Muscle of leg (tissue), 16 donors: ENCODE results near the gene BTBD17. TPM values are rescaled to one million over a fixed set of nuclear protein-coding genes. Genes with fewer than 3 reads are reported as not detected.
"Not testable (repeated sequence)": the region's sequence is repeated elsewhere in the genome, so short reads cannot be mapped to it uniquely, and the experiment has no call there.

ENCODE experiments used
- DNase-seq: peaks from one replicate; pipeline ENCODE4 v3.0.0; 2013
- H3K27ac ChIP-seq: one replicate; pipeline ENCODE4 v1.5.1; 2013; ENCODE audit warnings: mild to moderate bottlenecking, low read length, control low read depth
- H3K27me3 ChIP-seq: one replicate; pipeline ENCODE4 v1.6.1; 2013; ENCODE audit warnings: low read length; ENCODE audit not compliant: control insufficient read depth, insufficient read depth
- H3K36me3 ChIP-seq: one replicate; pipeline ENCODE4 v1.6.1; 2013; ENCODE audit warnings: low read length; ENCODE audit not compliant: control insufficient read depth, insufficient read depth
- H3K4me1 ChIP-seq: one replicate; pipeline ENCODE4 v1.6.1; 2013; ENCODE audit warnings: low read length; ENCODE audit not compliant: control insufficient read depth, insufficient read depth
- H3K4me3 ChIP-seq: one replicate; pipeline ENCODE4 v1.5.1; 2013; ENCODE audit warnings: low read length, control low read depth
- H3K9me3 ChIP-seq: replicated peaks from 2 replicates; pipeline ENCODE4 v1.6.1; 2013; ENCODE audit warnings: low read depth, low read length; ENCODE audit not compliant: control insufficient read depth
- WGBS: methylation state at CpG from one replicate; pipeline ENCODE4 v1.1.5; 2013; ENCODE audit warnings: missing lambda C conversion rate; ENCODE audit not compliant: insufficient coverage; 5-methylcytosine and 5-hydroxymethylcytosine counted together
- long read RNA-seq, 11 donors: transcript quantifications; one replicate each; lab custom pipeline, GENCODE V29; 2026
- polyA plus RNA-seq, 8 donors: library from polyadenylated mRNA; unstranded; fragments of 120-200 nt; gene quantifications; one replicate each; pipeline versions ENCODE4 v1.2.1 to v1.2.3, GENCODE V29; 2013; ENCODE audit warnings: inconsistent platforms in 1 of 8, low replicate concordance in 1 of 8; ENCODE audit not compliant: insufficient read length in 8 of 8, insufficient read depth in 1 of 8
- total RNA-seq: library from RNA; stranded (reverse); fragments of 120-200 nt; gene quantifications from one replicate; pipeline ENCODE4 v1.2.4, GENCODE V29; 2013

The BTBD17 gene, protein sequence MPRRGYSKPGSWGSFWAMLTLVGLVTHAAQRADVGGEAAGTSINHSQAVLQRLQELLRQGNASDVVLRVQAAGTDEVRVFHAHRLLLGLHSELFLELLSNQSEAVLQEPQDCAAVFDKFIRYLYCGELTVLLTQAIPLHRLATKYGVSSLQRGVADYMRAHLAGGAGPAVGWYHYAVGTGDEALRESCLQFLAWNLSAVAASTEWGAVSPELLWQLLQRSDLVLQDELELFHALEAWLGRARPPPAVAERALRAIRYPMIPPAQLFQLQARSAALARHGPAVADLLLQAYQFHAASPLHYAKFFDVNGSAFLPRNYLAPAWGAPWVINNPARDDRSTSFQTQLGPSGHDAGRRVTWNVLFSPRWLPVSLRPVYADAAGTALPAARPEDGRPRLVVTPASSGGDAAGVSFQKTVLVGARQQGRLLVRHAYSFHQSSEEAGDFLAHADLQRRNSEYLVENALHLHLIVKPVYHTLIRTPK
- total RNA-seq (not detected), polyA plus RNA-seq (under 1 TPM in 6 of 8 donors, not detected in 2; 0.06 to 0.28 (median 0.11) TPM)
- long read RNA-seq, donor 1: 0 reads
- long read RNA-seq, donor 2: 0 reads
- long read RNA-seq, donor 3: 0 reads
- long read RNA-seq, donor 4: 0 reads
- long read RNA-seq, donor 5: 0 reads
- long read RNA-seq, donor 6: 0 reads
- long read RNA-seq, donor 7: 0 reads
- long read RNA-seq, donor 8: 0 reads
- long read RNA-seq, donor 9: 0 reads
- long read RNA-seq, donor 10: 0 reads
- long read RNA-seq, donor 11: 0 reads

DNA sequence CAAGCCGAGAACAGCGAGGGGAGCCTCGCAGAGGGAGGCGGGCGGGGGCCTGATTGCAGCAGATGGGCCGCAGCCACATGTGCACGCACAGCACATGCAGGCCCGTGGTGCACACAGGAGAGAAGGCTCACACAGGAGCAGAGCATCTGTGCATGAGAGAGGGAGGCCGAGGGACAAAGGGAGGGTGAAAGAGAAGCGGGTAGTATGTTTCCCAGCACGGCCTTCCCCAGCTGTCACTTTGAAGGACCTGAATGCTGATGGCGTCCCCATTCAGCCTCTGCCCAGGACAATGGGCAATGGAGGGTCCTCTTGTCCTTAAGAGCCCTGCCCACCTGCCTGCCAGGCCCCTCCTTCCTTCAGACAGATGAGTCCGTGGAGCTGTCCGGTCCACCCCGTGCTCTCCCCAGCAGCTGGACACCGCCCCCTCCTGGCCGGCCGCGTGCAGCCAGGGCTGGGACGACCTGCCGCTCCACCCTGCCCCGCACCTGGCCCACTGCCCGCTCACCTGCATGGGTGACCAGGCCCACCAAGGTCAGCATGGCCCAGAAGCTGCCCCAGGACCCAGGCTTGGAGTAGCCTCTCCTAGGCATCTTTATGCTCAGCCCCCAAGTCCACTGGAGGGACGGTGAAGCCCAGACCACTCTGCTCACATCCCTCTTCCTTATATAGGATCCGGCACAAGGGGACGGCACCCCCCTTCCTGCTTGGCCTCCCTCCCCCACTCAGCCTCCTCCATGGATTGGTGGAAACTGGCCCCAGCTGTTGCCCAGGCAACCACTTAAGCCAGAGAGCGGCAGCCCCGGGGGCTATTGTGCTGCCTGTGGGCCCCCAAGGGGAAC is at the start of gene BTBD17:
BTBD17 (minus strand) TSS at position 639 of the 839 bp plus-strand sequence; CDS start at position 590, 49 bp downstream.
- Histone ChIP-seq H3K9me3 (no peaks in the 10 kb centered on the region), H3K27ac (no peak within 1 kb of the TSS), H3K4me3 (no peak within 1 kb of the TSS), H3K36me3 (no peaks in the 10 kb centered on the region), H3K4me1 (peaks cover 31% of the 10 kb centered on the region), H3K27me3 (peaks cover 28% of the 10 kb centered on the region)
- 14% methylated on average over 28 of the region's 28 CpGs for WGBS
- peak; percentile 63 for DNase-seq

DNA sequence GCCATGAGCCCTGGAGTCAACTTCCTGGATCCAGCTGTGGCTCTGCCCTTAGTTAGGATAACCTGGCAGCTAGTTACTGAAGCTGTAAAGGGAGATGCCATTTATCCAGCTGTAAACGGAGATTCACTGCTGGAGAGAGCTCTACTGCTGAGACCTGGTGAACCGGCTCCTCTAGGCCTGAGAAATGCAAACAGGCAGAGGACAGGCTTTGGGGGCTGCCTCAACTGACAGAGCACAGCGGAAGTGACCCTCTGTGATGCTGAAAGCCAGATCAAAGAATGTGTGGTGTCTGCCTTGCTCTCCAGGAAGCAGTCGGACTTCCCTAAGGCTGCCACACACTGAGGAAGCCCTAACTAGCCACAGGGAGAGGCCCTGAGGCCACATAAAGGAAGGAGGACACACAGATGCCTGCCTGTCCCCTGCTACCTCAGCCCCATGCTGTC is 48.4 kb upstream of the BTBD17 start:
- no peak overlapping the region for H3K4me3 ChIP-seq
- DNase-seq: no peak
- no peaks in the 10 kb centered on the region for H3K4me1 ChIP-seq
- WGBS: 62% methylated on average over 4 of the region's 4 CpGs
- no peak overlapping the region for H3K27ac ChIP-seq
- no peaks in the 10 kb centered on the region for H3K36me3 ChIP-seq
- H3K27me3 ChIP-seq: no peaks in the 10 kb centered on the region
- no peaks in the 10 kb centered on the region for H3K9me3 ChIP-seq

DNA sequence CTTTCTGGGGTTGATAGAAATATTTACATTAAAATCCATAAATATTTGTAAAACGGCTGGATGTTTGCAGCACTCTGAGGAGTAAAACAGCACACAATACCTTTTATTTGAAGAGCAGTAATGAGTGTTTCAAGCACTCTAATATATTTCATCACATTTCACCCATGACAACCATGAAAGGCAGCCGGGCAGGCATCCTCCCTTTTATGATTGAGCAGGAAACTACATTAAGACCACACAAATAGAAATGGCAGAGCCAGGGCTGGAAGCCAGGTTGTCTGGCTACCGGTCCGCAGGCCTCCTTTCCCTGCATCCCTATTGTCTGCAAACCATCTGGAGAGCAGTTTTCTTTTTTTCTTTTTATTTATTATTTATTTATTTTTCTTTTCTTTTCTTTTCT is 47.1 kb upstream of the BTBD17 start:
- Histone ChIP-seq H3K27ac (no peak overlapping the region), H3K4me3 (no peak overlapping the region), H3K4me1 (no peaks in the 10 kb centered on the region)

DNA sequence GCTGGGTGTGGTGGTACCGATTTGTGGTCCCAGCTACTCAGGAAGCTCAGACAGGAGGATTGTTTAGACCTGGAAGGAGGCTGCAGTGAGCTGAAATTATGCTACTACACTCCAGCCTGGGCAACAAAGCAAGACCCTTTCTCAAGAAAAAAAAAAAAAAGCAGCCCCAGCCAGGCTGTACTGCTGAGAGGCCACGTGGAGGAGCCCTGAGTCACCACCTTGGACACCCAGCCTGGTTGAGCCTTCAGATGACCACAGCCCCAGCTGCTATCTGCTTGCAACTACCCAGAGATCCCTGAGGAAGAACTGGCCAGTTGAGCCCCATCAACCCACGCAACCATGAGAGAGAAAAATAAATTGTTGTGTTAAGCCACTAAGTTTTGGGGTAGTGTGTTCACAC is 46.6 kb upstream of the BTBD17 start:
- Histone ChIP-seq H3K36me3 (no peaks in the 10 kb centered on the region), H3K9me3 (no peaks in the 10 kb centered on the region), H3K4me3 (no peak overlapping the region), H3K4me1 (peaks cover 4% of the 10 kb centered on the region), H3K27ac (no peak overlapping the region), H3K27me3 (no peaks in the 10 kb centered on the region)
- no peak for DNase-seq
- no CpG with 5 or more reads among the region's 3 CpGs for WGBS

More for the DNA sequence above, 47.1 kb upstream of the BTBD17 start:
- Histone ChIP-seq H3K9me3 (no peaks in the 10 kb centered on the region), H3K36me3 (no peaks in the 10 kb centered on the region), H3K27me3 (no peaks in the 10 kb centered on the region)
- no peak for DNase-seq
- WGBS: 25% methylated on average over 1 of the region's 4 CpGs

DNA sequence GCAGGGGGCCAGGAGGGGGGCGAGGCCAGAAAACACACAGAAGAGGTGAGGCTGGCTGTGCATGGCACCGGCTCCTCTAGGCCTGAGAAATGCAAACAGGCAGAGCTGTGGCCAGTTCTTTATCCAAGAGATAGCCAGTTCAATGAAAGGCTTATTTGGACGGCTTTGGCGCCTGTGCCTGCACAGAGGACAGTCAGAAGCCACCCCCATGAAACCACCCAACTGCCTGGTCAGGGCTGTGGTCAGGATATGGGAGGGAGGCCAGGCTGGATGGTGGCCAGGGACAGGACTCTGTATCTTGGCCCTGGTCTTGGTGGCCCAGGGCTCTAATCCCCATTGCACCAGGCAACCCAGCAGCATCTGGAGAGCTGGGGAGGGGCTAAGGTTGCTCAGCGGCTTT is 45.7 kb upstream of the BTBD17 start:
- Histone ChIP-seq H3K4me3 (no peak overlapping the region), H3K27ac (no peak overlapping the region), H3K4me1 (peaks cover 4% of the 10 kb centered on the region), H3K27me3 (no peaks in the 10 kb centered on the region), H3K36me3 (no peaks in the 10 kb centered on the region), H3K9me3 (no peaks in the 10 kb centered on the region)
- no peak for DNase-seq
- WGBS: 77% methylated on average over 4 of the region's 5 CpGs

DNA sequence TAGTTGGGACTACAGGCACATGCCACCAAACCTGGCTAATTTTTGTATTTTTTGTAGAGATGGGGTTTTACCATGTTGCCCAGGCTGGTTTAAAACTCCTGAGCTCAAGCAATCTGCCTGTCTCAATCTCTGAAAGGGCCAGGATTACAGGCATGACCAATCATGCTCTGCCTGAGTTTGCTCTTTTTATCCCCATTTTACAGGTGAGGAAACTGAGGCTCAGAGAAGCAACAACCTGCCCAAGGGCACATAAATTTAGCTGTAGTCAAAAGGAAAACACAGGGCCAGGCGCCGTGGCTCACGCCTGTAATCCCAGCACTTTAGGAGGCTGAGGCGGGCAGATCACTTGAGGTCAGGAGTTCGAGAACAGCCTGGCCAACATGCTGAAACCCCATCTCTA is 43.6 kb upstream of the BTBD17 start:
- DNase-seq, H3K9me3 ChIP-seq, H3K4me3 ChIP-seq, H3K4me1 ChIP-seq, H3K36me3 ChIP-seq, H3K27me3 ChIP-seq, H3K27ac ChIP-seq: not testable (repeated sequence)
- WGBS: 93% methylated on average over 3 of the region's 5 CpGs

DNA sequence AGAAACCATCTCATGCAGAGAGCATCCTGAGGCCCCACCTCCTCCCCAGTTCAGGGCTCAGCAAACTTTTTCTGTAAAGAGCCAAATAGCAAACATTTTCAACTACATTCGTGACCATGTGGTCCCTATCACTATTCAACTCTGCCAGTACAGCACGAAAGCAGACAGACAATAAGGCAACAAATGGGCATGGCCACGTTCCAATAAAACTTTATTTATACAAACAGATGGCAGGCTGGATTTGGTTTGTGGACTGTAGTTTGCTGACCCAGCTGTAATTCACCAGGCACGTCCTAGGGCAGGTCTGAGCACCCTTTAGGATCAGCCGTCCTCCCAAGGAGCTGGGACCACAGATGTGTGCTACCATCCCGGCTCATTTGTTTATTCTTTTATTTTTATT is 43.1 kb upstream of the BTBD17 start:
- Histone ChIP-seq H3K27ac (no peak overlapping the region), H3K27me3 (no peaks in the 10 kb centered on the region), H3K9me3 (no peaks in the 10 kb centered on the region), H3K4me1 (peaks cover 4% of the 10 kb centered on the region), H3K4me3 (no peak overlapping the region), H3K36me3 (no peaks in the 10 kb centered on the region)
- DNase-seq: no peak
- WGBS: 78% methylated on average over 2 of the region's 6 CpGs

DNA sequence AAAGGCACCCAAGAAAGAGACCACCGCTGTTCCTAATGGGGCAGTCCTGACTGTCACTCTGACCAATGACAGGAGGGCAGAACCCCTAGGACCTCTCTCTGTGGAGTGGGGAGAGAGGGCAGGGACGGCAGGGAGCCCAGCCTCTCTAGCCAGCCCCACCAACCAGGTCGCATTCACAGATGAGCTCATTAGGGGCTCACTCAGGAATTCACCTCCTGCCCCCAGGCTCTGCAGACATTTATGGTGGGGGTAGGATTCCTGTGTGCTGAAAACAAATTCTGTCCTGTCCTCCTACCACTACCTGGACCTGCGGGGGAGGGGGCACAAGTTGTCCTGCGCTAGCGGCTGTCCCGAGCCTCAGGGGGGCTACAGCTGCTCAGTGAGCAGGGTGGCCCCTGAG is 42.5 kb upstream of the BTBD17 start:
- no peaks in the 10 kb centered on the region for H3K27me3 ChIP-seq
- H3K36me3 ChIP-seq: no peaks in the 10 kb centered on the region
- WGBS: 20% methylated on average over 2 of the region's 7 CpGs
- peaks cover 4% of the 10 kb centered on the region for H3K4me1 ChIP-seq
- no peak overlapping the region for H3K4me3 ChIP-seq
- no peak for DNase-seq
- H3K27ac ChIP-seq: no peak overlapping the region
- no peaks in the 10 kb centered on the region for H3K9me3 ChIP-seq

DNA sequence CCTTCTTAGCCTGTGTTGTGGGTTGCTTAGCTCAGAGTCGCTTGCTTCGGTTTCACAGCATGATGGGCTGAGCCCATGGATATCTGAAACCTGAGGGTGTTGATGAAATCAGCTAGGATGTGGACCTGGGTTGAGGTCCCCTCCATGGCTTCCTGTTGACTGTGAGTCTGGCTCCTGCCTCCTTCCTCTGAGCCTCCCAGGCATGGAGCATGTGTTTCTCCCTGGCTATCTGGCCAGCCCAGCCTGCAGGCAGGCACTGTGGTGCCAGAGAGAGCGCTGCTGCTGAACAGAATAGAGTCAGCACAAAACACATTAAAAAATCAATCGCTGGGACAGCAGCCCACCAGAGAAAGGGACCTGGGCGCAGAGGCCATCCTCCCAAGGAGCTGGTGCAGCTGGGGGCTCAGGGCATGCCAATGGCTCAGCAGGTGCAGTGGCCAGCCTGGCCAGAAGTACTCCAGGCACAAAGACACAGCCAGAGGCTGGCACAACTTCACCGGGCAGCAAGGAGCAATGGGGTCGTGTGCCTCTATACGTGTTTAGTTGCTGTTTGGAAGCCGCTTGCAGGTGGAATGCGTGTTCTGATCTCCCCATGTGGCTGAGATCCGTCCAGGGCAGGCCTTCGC is 42.0 kb upstream of the BTBD17 start:
- Histone ChIP-seq H3K4me3 (no peak overlapping the region), H3K27ac (no peak overlapping the region)
- 61% methylated on average over 8 of the region's 12 CpGs for whole genome bisulfite sequencing

More for the DNA sequence above, 42.0 kb upstream of the BTBD17 start:
- Histone ChIP-seq H3K4me1 (peaks cover 4% of the 10 kb centered on the region), H3K27me3 (no peaks in the 10 kb centered on the region), H3K9me3 (no peaks in the 10 kb centered on the region), H3K36me3 (no peaks in the 10 kb centered on the region)
- DNase-seq: no peak
